ENCODE results near the gene SAMSN1. TPM values are rescaled to one million over a fixed set of nuclear protein-coding genes. Genes with fewer than 3 reads are reported as not detected.

The SAMSN1 gene
- total and polyA plus RNA-seq, 2 experiments from 2014 or later: 0.82 to 1.7 TPM

- no peak overlapping the region for H3K27ac ChIP-seq
- no peak overlapping the region for H3K4me3 ChIP-seq
- TF ChIP-seq EZH2 (IDR thresholded peaks at IDR 0.05; ENCODE audit: borderline replicate concordance) (no peak), CTCF (IDR thresholded peaks at IDR 0.05; ENCODE audit: poor library complexity) (no peak), EZH2phosphoT487 (IDR thresholded peaks at IDR 0.05; ENCODE audit: low read depth, severe bottlenecking, unreplicated experiment) (no peak)
- 75% methylated on average over 4 of the region's 4 CpGs for WGBS (ENCODE audit: low lambda C conversion rate, missing lambda C conversion rate)
- H3K4me1 ChIP-seq (ENCODE audit: insufficient read depth): no peaks in the 10 kb centered on the region
- no peaks in the 10 kb centered on the region for H3K27me3 ChIP-seq
- no peaks in the 10 kb centered on the region for H3K36me3 ChIP-seq (replicated peaks; ENCODE audit: insufficient read depth, low read depth)
- H3K9me2 ChIP-seq (replicated peaks; ENCODE audit: insufficient read depth): no peaks in the 10 kb centered on the region
- H4K20me1 ChIP-seq (ENCODE audit: insufficient read depth, poor library complexity, severe bottlenecking): no peaks in the 10 kb centered on the region
- H3K9me3 ChIP-seq (ENCODE audit: low read depth): no peaks in the 10 kb centered on the region
- H2AFZ ChIP-seq: no peak overlapping the region
- no peak for DNase-seq (ENCODE audit: low spot score)
- no peak overlapping the region for H3K4me2 ChIP-seq
- H3K79me2 ChIP-seq: no peaks in the 10 kb centered on the region
Observed at GRCh38 chr21:14528815-14529214, 17.3 kb downstream of the SAMSN1 start.

GRCh38 chr21:14527696-14528652, 18.1 kb downstream of the SAMSN1 start:
- H3K4me1 ChIP-seq (ENCODE audit: insufficient read depth): no peaks in the 10 kb centered on the region
- TF ChIP-seq EZH2 (IDR thresholded peaks at IDR 0.05; ENCODE audit: borderline replicate concordance) (no peak), CTCF (IDR thresholded peaks at IDR 0.05; ENCODE audit: poor library complexity) (no peak), EZH2phosphoT487 (IDR thresholded peaks at IDR 0.05; ENCODE audit: low read depth, severe bottlenecking, unreplicated experiment) (no peak)
- H3K79me2 ChIP-seq: no peaks in the 10 kb centered on the region
- no peaks in the 10 kb centered on the region for H3K27me3 ChIP-seq
- H3K4me2 ChIP-seq: no peak overlapping the region
- H4K20me1 ChIP-seq (ENCODE audit: insufficient read depth, poor library complexity, severe bottlenecking): no peaks in the 10 kb centered on the region
- 90% methylated on average over 2 of the region's 2 CpGs for WGBS (ENCODE audit: low lambda C conversion rate, missing lambda C conversion rate)
- H3K9me2 ChIP-seq (replicated peaks; ENCODE audit: insufficient read depth): no peaks in the 10 kb centered on the region
- H3K36me3 ChIP-seq (replicated peaks; ENCODE audit: insufficient read depth, low read depth): no peaks in the 10 kb centered on the region
- H3K9me3 ChIP-seq (ENCODE audit: low read depth): no peaks in the 10 kb centered on the region
- no peak for DNase-seq (ENCODE audit: low spot score)
- no peak overlapping the region for H3K4me3 ChIP-seq
- no peak overlapping the region for H2AFZ ChIP-seq
- no peak overlapping the region for H3K27ac ChIP-seq

- DNase-seq (ENCODE audit: low spot score): no peak
- H3K4me2 ChIP-seq: no peak overlapping the region
- H2AFZ ChIP-seq: no peak overlapping the region
- TF ChIP-seq EZH2 (IDR thresholded peaks at IDR 0.05; ENCODE audit: borderline replicate concordance): no peak
- TF ChIP-seq EZH2phosphoT487 (IDR thresholded peaks at IDR 0.05; ENCODE audit: low read depth, severe bottlenecking, unreplicated experiment): no peak
- no peak for TF ChIP-seq CTCF (IDR thresholded peaks at IDR 0.05; ENCODE audit: poor library complexity)
- H3K9me3 ChIP-seq (ENCODE audit: low read depth): no peaks in the 10 kb centered on the region
- WGBS (ENCODE audit: low lambda C conversion rate, missing lambda C conversion rate): 56% methylated on average over 10 of the region's 10 CpGs
- no peak overlapping the region for H3K27ac ChIP-seq
- no peak overlapping the region for H3K4me3 ChIP-seq
- H3K79me2 ChIP-seq: no peaks in the 10 kb centered on the region
- H3K4me1 ChIP-seq (ENCODE audit: insufficient read depth): no peaks in the 10 kb centered on the region
- no peaks in the 10 kb centered on the region for H3K36me3 ChIP-seq (replicated peaks; ENCODE audit: insufficient read depth, low read depth)
- H3K9me2 ChIP-seq (replicated peaks; ENCODE audit: insufficient read depth): no peaks in the 10 kb centered on the region
- H4K20me1 ChIP-seq (ENCODE audit: insufficient read depth, poor library complexity, severe bottlenecking): no peaks in the 10 kb centered on the region
- H3K27me3 ChIP-seq: no peaks in the 10 kb centered on the region
Observed at GRCh38 chr21:14526836-14527695, 19.0 kb downstream of the SAMSN1 start.
